Testis (tissue), 3 donors: ENCODE results near the gene WDFY4. TPM values are rescaled to one million over a fixed set of nuclear protein-coding genes. Genes with fewer than 3 reads are reported as not detected.

ENCODE experiments used
- DNase-seq: peaks from one replicate; pipeline ENCODE4 v3.0.0-alpha.2; 2019
- H3K27ac ChIP-seq, 2 donors: fragments of 200-600 bp; sonication (generic); one replicate each; pipeline ENCODE4 v1.5.1; 2019
- H3K27me3 ChIP-seq: fragments of 200-600 bp; sonication (generic); one replicate; pipeline ENCODE4 v1.5.1; 2019
- H3K36me3 ChIP-seq: fragments of 200-600 bp; sonication (generic); one replicate; pipeline ENCODE4 v1.5.1; 2017; ENCODE audit warnings: low read depth; ENCODE audit errors: missing control alignments
- H3K4me1 ChIP-seq: fragments of 200-600 bp; sonication (generic); one replicate; pipeline ENCODE4 v1.5.1; 2019
- H3K4me3 ChIP-seq, 2 donors: fragments of 200-600 bp; sonication (generic); one replicate each; pipeline ENCODE4 v1.5.1; 2017 to 2019
- H3K9me3 ChIP-seq: fragments of 200-600 bp; sonication (generic); one replicate; pipeline ENCODE4 v1.5.1; 2017
- POLR2A ChIP-seq: fragments of 450-650 bp; IDR thresholded peaks from one replicate; pipeline ENCODE4 v1.6.1; 2017; ENCODE audit warnings: antibody characterized with exemption, mild to moderate bottlenecking, moderate library complexity
- WGBS, 2 donors: methylation state at CpG; one replicate each; pipeline ENCODE4 v1.1.5; 2018; 5-methylcytosine and 5-hydroxymethylcytosine counted together
- intact Hi-C: fragments of 100-400 bp; cut with DNase I; formaldehyde crosslinking; loops from one replicate; pipeline ENCODE4 v1.15.1; 2023; ENCODE audit warnings: low total_unique reads
- polyA plus RNA-seq: library from polyadenylated mRNA; stranded (reverse); fragments of 350-450 nt; fragmentation: Illumina TruSeq; extraction: RNeasy Lipid Tissue Mini Kit (QIAGEN cat#74804); gene quantifications from one replicate; pipeline ENCODE4 v1.2.3, GENCODE V29; 2014; ENCODE audit warnings: low read depth, low replicate concordance; ENCODE audit not compliant: insufficient read depth
- total RNA-seq, 2 donors: library from RNA; depleted of rRNA; stranded (reverse); fragments of >200 nt; gene quantifications; one replicate each; pipeline ENCODE4 v1.2.3, GENCODE V29; 2016
- TF ChIP-seq, protein P1 (sequence below), 3 experiments: fragments of 450-650 bp in 2 of 3; fragments of 200-600 bp in 1 of 3; sonication (generic) in 1 of 3; IDR thresholded peaks; one replicate each; pipeline ENCODE4 v1.5.1; 2016 to 2019; ENCODE audit warnings: antibody characterized with exemption in 3 of 3, mild to moderate bottlenecking in 2 of 3, moderate library complexity in 1 of 3

WDFY4 gene
- total and polyA plus RNA-seq, 3 donors from 2014 or later = 10.2 to 21.5 (median 18.4) TPM

DNA sequence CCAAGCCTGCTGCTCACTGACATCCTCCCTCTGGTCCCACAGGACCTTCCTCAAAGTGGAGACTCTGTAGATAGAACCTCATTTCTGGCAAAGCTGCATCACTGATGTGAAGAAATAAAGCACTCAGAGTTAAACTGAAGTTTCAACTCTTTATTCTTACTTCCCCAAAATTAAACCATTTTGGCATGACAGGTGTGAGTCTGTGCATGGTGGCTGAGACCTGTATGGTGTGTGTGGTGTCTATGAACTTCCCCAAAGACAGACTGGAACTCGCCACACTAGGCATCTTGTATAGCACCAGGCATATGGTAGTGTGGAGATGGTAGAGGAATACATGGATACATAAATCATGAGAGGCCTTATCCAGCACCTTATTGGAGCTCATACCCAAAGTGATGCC is 6.6 kb upstream of the WDFY4 start:
- Histone ChIP-seq H3K4me1 (no peaks in the 10 kb centered on the region), H3K27me3 (no peaks in the 10 kb centered on the region), H3K9me3 (no peaks in the 10 kb centered on the region), H3K36me3 (no peaks in the 10 kb centered on the region), H3K27ac (no peak overlapping the region), H3K4me3 (no peak overlapping the region)
- intact Hi-C loops = no loop called here
- WGBS, 2 donors = 83 to 92% methylated on average over 1 of the region's 1 CpG
- no peak for DNase-seq
- TF ChIP-seq POLR2A = no peak
- TF ChIP-seq, protein P1, sequence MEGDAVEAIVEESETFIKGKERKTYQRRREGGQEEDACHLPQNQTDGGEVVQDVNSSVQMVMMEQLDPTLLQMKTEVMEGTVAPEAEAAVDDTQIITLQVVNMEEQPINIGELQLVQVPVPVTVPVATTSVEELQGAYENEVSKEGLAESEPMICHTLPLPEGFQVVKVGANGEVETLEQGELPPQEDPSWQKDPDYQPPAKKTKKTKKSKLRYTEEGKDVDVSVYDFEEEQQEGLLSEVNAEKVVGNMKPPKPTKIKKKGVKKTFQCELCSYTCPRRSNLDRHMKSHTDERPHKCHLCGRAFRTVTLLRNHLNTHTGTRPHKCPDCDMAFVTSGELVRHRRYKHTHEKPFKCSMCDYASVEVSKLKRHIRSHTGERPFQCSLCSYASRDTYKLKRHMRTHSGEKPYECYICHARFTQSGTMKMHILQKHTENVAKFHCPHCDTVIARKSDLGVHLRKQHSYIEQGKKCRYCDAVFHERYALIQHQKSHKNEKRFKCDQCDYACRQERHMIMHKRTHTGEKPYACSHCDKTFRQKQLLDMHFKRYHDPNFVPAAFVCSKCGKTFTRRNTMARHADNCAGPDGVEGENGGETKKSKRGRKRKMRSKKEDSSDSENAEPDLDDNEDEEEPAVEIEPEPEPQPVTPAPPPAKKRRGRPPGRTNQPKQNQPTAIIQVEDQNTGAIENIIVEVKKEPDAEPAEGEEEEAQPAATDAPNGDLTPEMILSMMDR (IDR thresholded peaks at IDR 0.05) = no peak

DNA sequence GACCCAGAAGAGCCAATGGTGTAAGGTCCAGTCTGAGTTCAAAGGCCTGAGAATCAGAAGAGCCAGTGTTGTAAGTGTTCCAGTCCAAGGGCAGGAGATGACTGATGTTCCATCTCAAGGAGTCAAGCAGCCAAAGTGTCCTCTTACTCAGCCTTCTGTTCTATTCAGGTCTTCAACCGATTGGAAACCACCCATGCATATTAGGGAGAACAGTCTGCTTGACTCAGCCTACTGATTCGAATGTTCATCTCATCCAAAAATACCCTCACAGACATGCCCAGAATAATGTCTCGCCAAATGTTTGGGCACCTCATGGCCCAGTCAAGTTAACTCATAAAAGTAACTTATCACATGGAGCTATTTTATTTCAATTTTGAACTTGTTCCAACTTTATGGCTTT is 2.9 kb upstream of the WDFY4 start:
- no peak overlapping the region for H3K4me3 ChIP-seq
- no peak for DNase-seq
- no peaks in the 10 kb centered on the region for H3K27me3 ChIP-seq
- H3K36me3 ChIP-seq = no peaks in the 10 kb centered on the region
- 75 to 91% methylated on average over 3 of the region's 3 CpGs for WGBS, 2 donors
- H3K27ac ChIP-seq = no peak overlapping the region
- H3K9me3 ChIP-seq = no peaks in the 10 kb centered on the region
- TF ChIP-seq, protein P1 (IDR thresholded peaks at IDR 0.05) = no peak
- TF ChIP-seq POLR2A = no peak
- intact Hi-C loops = no loop called here
- no peaks in the 10 kb centered on the region for H3K4me1 ChIP-seq

DNA sequence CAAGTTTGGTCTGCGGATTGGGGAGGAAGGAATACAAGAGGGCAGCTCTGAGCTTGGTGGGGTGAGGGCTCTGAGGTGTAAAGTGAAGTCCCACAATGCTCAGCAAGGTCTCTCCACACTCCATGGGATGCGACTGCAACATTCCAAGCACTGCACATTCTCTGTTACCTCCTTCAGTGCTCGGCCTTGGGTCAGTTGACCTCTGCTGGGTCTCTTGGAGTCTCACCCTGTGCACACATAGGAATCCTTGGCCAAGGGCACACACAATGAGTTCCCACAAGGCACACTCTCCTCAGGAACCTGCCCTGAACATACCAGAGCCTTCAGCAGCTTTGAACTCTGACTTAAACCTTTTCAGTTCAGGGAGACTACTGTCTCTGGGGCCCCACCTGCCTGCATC is 2.4 kb upstream of the WDFY4 start:
- DNase-seq = no peak
- TF ChIP-seq, protein P1 (IDR thresholded peaks at IDR 0.05) = no peak
- TF ChIP-seq POLR2A = no peak
- no peaks in the 10 kb centered on the region for H3K4me1 ChIP-seq
- H3K27ac ChIP-seq = no peak overlapping the region
- no peaks in the 10 kb centered on the region for H3K27me3 ChIP-seq
- 81 to 83% methylated on average over 2 to 3 of the region's 3 CpGs for WGBS, 2 donors
- no peaks in the 10 kb centered on the region for H3K36me3 ChIP-seq
- no peaks in the 10 kb centered on the region for H3K9me3 ChIP-seq
- H3K4me3 ChIP-seq = no peak overlapping the region
- intact Hi-C loops = no loop called here

DNA sequence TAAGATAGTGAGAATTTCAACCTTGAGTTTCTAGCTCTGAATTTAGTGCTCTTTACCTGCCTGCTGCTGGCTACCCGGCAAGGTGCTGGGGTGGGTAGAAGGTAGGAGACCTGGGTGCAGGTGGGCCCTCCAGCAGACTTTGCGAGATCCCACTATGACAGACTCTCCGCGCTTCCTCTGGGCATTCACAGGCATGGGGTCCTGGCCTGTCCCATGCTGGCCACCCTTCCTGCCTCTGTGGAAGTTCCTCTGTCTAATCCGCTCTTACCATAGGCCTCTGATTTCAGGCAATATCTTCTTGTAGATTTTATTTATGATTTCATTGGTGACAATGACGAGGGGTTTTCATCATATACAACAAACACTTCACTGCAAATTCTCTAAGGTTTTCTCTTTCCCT is 1.2 kb upstream of the WDFY4 start:
- TF ChIP-seq POLR2A = no peak
- TF ChIP-seq, protein P1 (IDR thresholded peaks at IDR 0.05) = no peak
- H3K4me3 ChIP-seq = no peak overlapping the region
- WGBS, 2 donors = 57 to 74% methylated on average over 6 of the region's 6 CpGs
- H3K27ac ChIP-seq = no peak overlapping the region
- H3K27me3 ChIP-seq = no peaks in the 10 kb centered on the region
- H3K4me1 ChIP-seq = no peaks in the 10 kb centered on the region
- H3K9me3 ChIP-seq = no peaks in the 10 kb centered on the region
- intact Hi-C loops = no loop called here
- DNase-seq = no peak
- no peaks in the 10 kb centered on the region for H3K36me3 ChIP-seq

DNA sequence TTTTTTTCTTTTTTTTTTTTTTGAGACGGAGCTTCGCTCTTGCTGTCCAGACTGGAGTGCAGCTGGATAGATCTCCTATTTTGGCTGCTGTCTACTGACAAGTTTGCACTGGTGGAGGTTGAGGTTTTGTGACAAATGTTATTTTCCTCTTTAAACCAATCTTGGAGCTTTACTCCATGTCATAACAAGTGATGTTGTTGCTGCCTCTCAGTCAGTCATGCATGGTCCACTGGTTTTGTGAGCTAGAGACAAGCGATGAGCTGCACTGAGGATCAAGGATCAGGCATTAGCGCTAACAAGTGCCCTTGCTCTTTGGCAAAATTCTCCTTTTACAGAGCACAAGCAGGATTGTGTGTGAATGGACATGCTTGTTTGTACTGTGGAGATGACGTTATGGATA is 805 bp upstream of the WDFY4 start:
- intact Hi-C loops = no loop called here
- no peaks in the 10 kb centered on the region for H3K36me3 ChIP-seq
- no peaks in the 10 kb centered on the region for H3K27me3 ChIP-seq
- DNase-seq = no peak
- no peaks in the 10 kb centered on the region for H3K9me3 ChIP-seq
- H3K4me3 ChIP-seq = no peak overlapping the region
- TF ChIP-seq POLR2A = no peak
- TF ChIP-seq, protein P1 (IDR thresholded peaks at IDR 0.05) = no peak
- no peak overlapping the region for H3K27ac ChIP-seq
- no peaks in the 10 kb centered on the region for H3K4me1 ChIP-seq
- 73 to 87% methylated on average over 5 of the region's 5 CpGs for WGBS, 2 donors
